GM12878 (cell line): ENCODE results near the gene LBR. TPM values are rescaled to one million over a fixed set of nuclear protein-coding genes. Genes with fewer than 3 reads are reported as not detected.

Experiments
- ASH2L ChIP-seq: fragments of 300-600, 200-600 bp; sonication (generic); IDR thresholded peaks from 2 replicates; pipeline ENCODE4 v1.6.1; 2017; ENCODE audit warnings: low read depth, mild to moderate bottlenecking, borderline replicate concordance
- ATF7 ChIP-seq: fragments of 450-650 bp; IDR thresholded peaks from 2 replicates; pipeline ENCODE4 v1.6.1; 2016; ENCODE audit warnings: low read depth, mild to moderate bottlenecking
- CBFB ChIP-seq: IDR thresholded peaks from 2 replicates; pipeline ENCODE4 v1.6.1; 2016; ENCODE audit warnings: antibody characterized with exemption, low read depth
- CEBPB ChIP-seq, 2 experiments: fragments of 150-350 bp in 1 of 2; IDR thresholded peaks; 2 replicates each; pipeline ENCODE4 v1.6.1; 2012 to 2014; ENCODE audit warnings: low read depth in 2 of 2, low read length in 2 of 2, borderline replicate concordance in 1 of 2, inconsistent platforms in 1 of 2
- CTCF ChIP-seq, 3 experiments: IDR thresholded peaks in 2 of 3; conservative IDR thresholded peaks in 1 of 3; 2 replicates each; pipeline ENCODE4 v1.5.1; 2011; ENCODE audit warnings: low read depth in 3 of 3, low read length in 3 of 3, mild to moderate bottlenecking in 3 of 3, control low read depth in 2 of 3, moderate library complexity in 2 of 3, inconsistent platforms in 1 of 3, mixed read lengths in 1 of 3; ENCODE audit not compliant: control insufficient read depth in 2 of 3, insufficient read depth in 1 of 3; ENCODE audit errors: extremely low read depth in 1 of 3
- EED ChIP-seq: sonication (generic); IDR thresholded peaks from 2 replicates; pipeline ENCODE4 v1.6.1; 2016; ENCODE audit warnings: antibody characterized with exemption, low read depth
- ETV6 ChIP-seq, 2 experiments: fragments of 450-650 bp in 1 of 2; IDR thresholded peaks in 1 of 2; conservative IDR thresholded peaks in 1 of 2; 2 replicates each; pipeline ENCODE4 v1.6.1; 2014; ENCODE audit warnings: antibody characterized with exemption in 1 of 2, borderline replicate concordance in 1 of 2, low read depth in 1 of 2, mild to moderate bottlenecking in 1 of 2, moderate library complexity in 1 of 2
- IRF4 ChIP-seq: IDR thresholded peaks from 2 replicates; pipeline ENCODE4 v1.6.1; 2011; ENCODE audit warnings: low read depth, low read length
- JUNB ChIP-seq: IDR thresholded peaks from 2 replicates; pipeline ENCODE4 v1.6.1; 2016; ENCODE audit warnings: antibody characterized with exemption, mild to moderate bottlenecking
- KLF5 ChIP-seq: fragments of 450-650 bp; IDR thresholded peaks from 2 replicates; pipeline ENCODE4 v1.6.1; 2014; ENCODE audit warnings: mild to moderate bottlenecking; ENCODE audit not compliant: partially characterized antibody
- MEF2B ChIP-seq: fragments of 450-650 bp; IDR thresholded peaks from 2 replicates; pipeline ENCODE4 v1.6.1; 2018; ENCODE audit warnings: mild to moderate bottlenecking, moderate library complexity; ENCODE audit not compliant: partially characterized antibody, poor library complexity, severe bottlenecking
- NFYA ChIP-seq: IDR thresholded peaks from 2 replicates; pipeline ENCODE4 v1.6.1; 2011; ENCODE audit warnings: low read depth, mild to moderate bottlenecking, low read length, improper control_type of control experiment, borderline replicate concordance
- PAX8 ChIP-seq: fragments of 450-650 bp; IDR thresholded peaks from 2 replicates; pipeline ENCODE4 v1.6.1; 2017; ENCODE audit warnings: mild to moderate bottlenecking, moderate library complexity
- POLR2AphosphoS2 ChIP-seq: IDR thresholded peaks from 2 replicates; pipeline ENCODE4 v1.6.1; 2011; ENCODE audit warnings: low read depth, mild to moderate bottlenecking, low read length, improper control_type of control experiment, moderate library complexity
- RB1 ChIP-seq: fragments of 450-650 bp; formaldehyde crosslinking; IDR thresholded peaks from 2 replicates; pipeline ENCODE4 v1.6.1; 2017; ENCODE audit warnings: mild to moderate bottlenecking, borderline replicate concordance
- RFX5 ChIP-seq: IDR thresholded peaks from 2 replicates; pipeline ENCODE4 v1.6.1; 2011; ENCODE audit warnings: low read depth, low read length, improper control_type of control experiment
- RUNX3 ChIP-seq: IDR thresholded peaks from 2 replicates; pipeline ENCODE4 v1.6.1; 2012; ENCODE audit warnings: low read length, inconsistent platforms
- STAT1 ChIP-seq: fragments of 450-650 bp; conservative IDR thresholded peaks from 2 replicates; pipeline ENCODE4 v1.6.1; 2014; ENCODE audit warnings: antibody characterized with exemption, mild to moderate bottlenecking
- SUZ12 ChIP-seq: fragments of 200-600 bp; sonication (generic); IDR thresholded peaks from one replicate; pipeline ENCODE4 v1.6.1; 2018; ENCODE audit warnings: antibody characterized with exemption, mild to moderate bottlenecking; ENCODE audit not compliant: unreplicated experiment
- TCF3 ChIP-seq: IDR thresholded peaks from 2 replicates; pipeline ENCODE4 v1.6.1; 2012; ENCODE audit warnings: low read depth, mild to moderate bottlenecking, low read length, borderline replicate concordance; ENCODE audit not compliant: insufficient read depth
- TCF7 ChIP-seq: IDR thresholded peaks from 2 replicates; pipeline ENCODE4 v1.6.1; 2014; ENCODE audit warnings: antibody characterized with exemption, borderline replicate concordance
- polyA plus RNA-seq, 11 experiments: library from polyadenylated mRNA; depleted of rRNA in 4 of 11; unstranded in 6 of 11; stranded (reverse) in 5 of 11; fragments of >200 nt; fragmentation: Nextera tagmentation in 4 of 11; fragmentation: Illumina TruSeq in 1 of 11; extraction: Ambion mirVana in 4 of 11; extraction: Trizol in 1 of 11; gene quantifications; 1 replicate in 1 of 11; 2 replicates in 10 of 11; pipeline versions ENCODE4 v1.2.1 to v1.2.3, GENCODE V29; 2011 to 2016; ENCODE audit warnings: inconsistent platforms in 2 of 11, missing spikeins in 2 of 11, low read depth in 1 of 11
- total RNA-seq, 4 experiments: library from RNA; depleted of rRNA in 3 of 4; stranded (reverse); fragments of >200 nt in 3 of 4; fragmentation: Illumina TruSeq in 1 of 4; extraction: Trizol in 1 of 4; gene quantifications; 2 replicates each; pipeline versions ENCODE4 v1.2.1 to v1.2.3, GENCODE V29; 2013 to 2021
- TF ChIP-seq, protein P1 (sequence below): fragments of 450-650 bp; IDR thresholded peaks from 2 replicates; pipeline ENCODE4 v1.6.1; 2017; ENCODE audit warnings: mild to moderate bottlenecking, moderate library complexity
- TF ChIP-seq, protein P2 (sequence below): IDR thresholded peaks from 2 replicates; pipeline ENCODE4 v1.6.1; 2011; ENCODE audit warnings: borderline replicate concordance, low read depth, mild to moderate bottlenecking, moderate library complexity, low read length; ENCODE audit not compliant: insufficient read depth, poor library complexity, severe bottlenecking

The LBR gene
- total and polyA plus RNA-seq, 10 of the 15 experiments (the other 5 are each of a cell fraction or from before 2014, with no cell fraction given) = 81.8 to 178 (median 114) TPM

DNA sequence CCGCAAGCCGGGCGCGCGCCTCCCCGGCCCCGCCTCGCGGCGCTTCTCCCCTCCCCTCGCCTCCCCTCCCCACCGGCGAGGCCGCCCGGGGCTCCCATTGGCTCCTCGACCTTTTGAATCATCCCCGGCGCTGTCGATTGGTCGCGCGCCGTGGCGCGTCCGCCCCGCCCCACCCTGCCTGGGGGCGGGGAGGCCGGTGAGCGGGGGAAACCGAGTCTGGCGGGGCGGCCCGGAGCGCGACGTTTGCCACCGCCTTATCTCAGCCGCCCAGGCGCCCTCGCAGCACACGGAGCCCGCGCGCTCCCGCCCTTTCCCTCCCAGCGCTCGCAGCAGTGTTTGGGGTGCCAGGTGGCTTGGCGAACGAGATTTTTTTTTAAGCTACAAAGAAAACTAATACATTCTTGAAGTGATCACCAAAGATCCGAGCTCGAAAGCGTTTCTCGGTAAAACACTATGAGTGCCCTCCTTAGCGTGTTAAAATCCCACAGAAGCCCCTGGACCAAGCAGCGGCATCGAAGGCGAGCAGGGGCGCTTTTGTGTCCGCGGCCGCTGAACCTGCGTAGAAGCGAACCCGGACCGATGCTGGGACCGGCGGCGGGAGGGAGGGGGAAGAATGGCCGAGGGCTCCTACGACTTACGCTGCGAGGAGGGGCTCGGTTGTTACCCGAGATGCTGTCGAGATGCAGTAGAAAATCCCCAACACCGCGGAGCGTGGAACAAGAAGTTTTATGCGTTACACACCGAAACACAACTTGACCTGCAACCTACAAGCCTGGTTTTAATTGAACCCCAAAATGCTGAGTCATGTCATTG lies 436 bp upstream of the LBR start (continued):
- TF ChIP-seq, protein P1, sequence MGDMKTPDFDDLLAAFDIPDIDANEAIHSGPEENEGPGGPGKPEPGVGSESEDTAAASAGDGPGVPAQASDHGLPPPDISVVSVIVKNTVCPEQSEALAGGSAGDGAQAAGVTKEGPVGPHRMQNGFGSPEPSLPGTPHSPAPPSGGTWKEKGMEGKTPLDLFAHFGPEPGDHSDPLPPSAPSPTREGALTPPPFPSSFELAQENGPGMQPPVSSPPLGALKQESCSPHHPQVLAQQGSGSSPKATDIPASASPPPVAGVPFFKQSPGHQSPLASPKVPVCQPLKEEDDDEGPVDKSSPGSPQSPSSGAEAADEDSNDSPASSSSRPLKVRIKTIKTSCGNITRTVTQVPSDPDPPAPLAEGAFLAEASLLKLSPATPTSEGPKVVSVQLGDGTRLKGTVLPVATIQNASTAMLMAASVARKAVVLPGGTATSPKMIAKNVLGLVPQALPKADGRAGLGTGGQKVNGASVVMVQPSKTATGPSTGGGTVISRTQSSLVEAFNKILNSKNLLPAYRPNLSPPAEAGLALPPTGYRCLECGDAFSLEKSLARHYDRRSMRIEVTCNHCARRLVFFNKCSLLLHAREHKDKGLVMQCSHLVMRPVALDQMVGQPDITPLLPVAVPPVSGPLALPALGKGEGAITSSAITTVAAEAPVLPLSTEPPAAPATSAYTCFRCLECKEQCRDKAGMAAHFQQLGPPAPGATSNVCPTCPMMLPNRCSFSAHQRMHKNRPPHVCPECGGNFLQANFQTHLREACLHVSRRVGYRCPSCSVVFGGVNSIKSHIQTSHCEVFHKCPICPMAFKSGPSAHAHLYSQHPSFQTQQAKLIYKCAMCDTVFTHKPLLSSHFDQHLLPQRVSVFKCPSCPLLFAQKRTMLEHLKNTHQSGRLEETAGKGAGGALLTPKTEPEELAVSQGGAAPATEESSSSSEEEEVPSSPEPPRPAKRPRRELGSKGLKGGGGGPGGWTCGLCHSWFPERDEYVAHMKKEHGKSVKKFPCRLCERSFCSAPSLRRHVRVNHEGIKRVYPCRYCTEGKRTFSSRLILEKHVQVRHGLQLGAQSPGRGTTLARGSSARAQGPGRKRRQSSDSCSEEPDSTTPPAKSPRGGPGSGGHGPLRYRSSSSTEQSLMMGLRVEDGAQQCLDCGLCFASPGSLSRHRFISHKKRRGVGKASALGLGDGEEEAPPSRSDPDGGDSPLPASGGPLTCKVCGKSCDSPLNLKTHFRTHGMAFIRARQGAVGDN = no peak; the same call in 1 of the 2 replicates
- TF ChIP-seq RB1 (no peak; the same call in 1 of the 2 replicates), POLR2AphosphoS2 (no peak), IRF4 (0 out of 2 replicates have a peak, but pooled peaks have one; percentile 14), JUNB (no peak), TCF7 (no peak), CBFB (no peak), ASH2L (no peak), STAT1 (no peak), EED (no peak), KLF5 (no peak), RFX5 (peak; percentile 56; the same call in 1 of the 2 replicates), PAX8 (no peak), MEF2B (no peak), ETV6 (conservative IDR thresholded peaks at IDR 0.05 in 1 of 2, IDR thresholded peaks at IDR 0.05 in 1 of 2; ENCODE audit: borderline replicate concordance in 1 of 2, low read depth in 1 of 2) (no peak), SUZ12 (no peak), ATF7 (no peak), CEBPB (IDR thresholded peaks at IDR 0.05; ENCODE audit: borderline replicate concordance in 1 of 2, low read depth in 2 of 2, low read length in 2 of 2) (no peak), NFYA (no peak; the same call in 1 of the 2 replicates), CTCF (IDR thresholded peaks at IDR 0.05 in 2 of 3, conservative IDR thresholded peaks at IDR 0.05 in 1 of 3; ENCODE audit: control insufficient read depth in 2 of 3, extremely low read depth in 1 of 3, insufficient read depth in 1 of 3, low read depth in 3 of 3, low read length in 3 of 3) (no peak), RUNX3 (no peak), TCF3 (peak; percentile 56; the same call in 1 of the 2 replicates)
- TF ChIP-seq, protein P2, sequence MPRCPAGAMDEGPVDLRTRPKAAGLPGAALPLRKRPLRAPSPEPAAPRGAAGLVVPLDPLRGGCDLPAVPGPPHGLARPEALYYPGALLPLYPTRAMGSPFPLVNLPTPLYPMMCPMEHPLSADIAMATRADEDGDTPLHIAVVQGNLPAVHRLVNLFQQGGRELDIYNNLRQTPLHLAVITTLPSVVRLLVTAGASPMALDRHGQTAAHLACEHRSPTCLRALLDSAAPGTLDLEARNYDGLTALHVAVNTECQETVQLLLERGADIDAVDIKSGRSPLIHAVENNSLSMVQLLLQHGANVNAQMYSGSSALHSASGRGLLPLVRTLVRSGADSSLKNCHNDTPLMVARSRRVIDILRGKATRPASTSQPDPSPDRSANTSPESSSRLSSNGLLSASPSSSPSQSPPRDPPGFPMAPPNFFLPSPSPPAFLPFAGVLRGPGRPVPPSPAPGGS = no peak
